Fibroblast of lung (primary cell): ENCODE measurements around the gene HTR3D. TPM values are rescaled to one million over a fixed set of nuclear protein-coding genes. Genes with fewer than 3 reads are reported as not detected.

Experiments
- DNase-seq, 2 donors: peaks; one replicate each; pipeline versions ENCODE4 v3.0.0 to v3.0.0-alpha.2; 2010; ENCODE audit warnings: low read depth in 2 of 2
- H2AFZ ChIP-seq: 2 replicates; pipeline ENCODE4 v1.5.1; 2012; ENCODE audit warnings: low read length, control low read depth, inconsistent platforms
- H3K27ac ChIP-seq: 2 replicates; pipeline ENCODE4 v1.5.1; 2011; ENCODE audit warnings: low read length, control low read depth; ENCODE audit not compliant: insufficient read depth
- H3K27me3 ChIP-seq: 2 replicates; pipeline ENCODE4 v1.5.1; 2011; ENCODE audit warnings: mild to moderate bottlenecking, low read length; ENCODE audit not compliant: control insufficient read depth, insufficient read depth
- H3K36me3 ChIP-seq: 2 replicates; pipeline ENCODE4 v1.5.1; 2011; ENCODE audit warnings: low read length; ENCODE audit not compliant: control insufficient read depth, insufficient read depth
- H3K4me1 ChIP-seq: 2 replicates; pipeline ENCODE4 v1.5.1; 2011; ENCODE audit warnings: low read length; ENCODE audit not compliant: control insufficient read depth, insufficient read depth; ENCODE audit errors: extremely low read depth
- H3K4me2 ChIP-seq: 2 replicates; pipeline ENCODE4 v1.5.1; 2011; ENCODE audit warnings: low read length, control low read depth; ENCODE audit not compliant: insufficient read depth; ENCODE audit errors: extremely low read depth
- H3K4me3 ChIP-seq, 4 experiments: fragments of 200-600 bp in 1 of 4; sonication (generic) in 1 of 4; replicated peaks in 1 of 4; 2 replicates each; pipeline ENCODE4 v1.5.1; 2011 to 2016; ENCODE audit warnings: low read length in 4 of 4, low read depth in 3 of 4, mild to moderate bottlenecking in 3 of 4, control low read depth in 2 of 4, inconsistent platforms in 1 of 4, mixed read lengths in 1 of 4; ENCODE audit not compliant: insufficient read depth in 1 of 4; ENCODE audit errors: control extremely low read depth in 1 of 4
- H3K79me2 ChIP-seq: 2 replicates; pipeline ENCODE4 v1.5.1; 2012; ENCODE audit warnings: mild to moderate bottlenecking, low read length, inconsistent platforms; ENCODE audit not compliant: control insufficient read depth, insufficient read depth
- H3K9ac ChIP-seq: 2 replicates; pipeline ENCODE4 v1.5.1; 2011; ENCODE audit warnings: mild to moderate bottlenecking, low read length, control low read depth; ENCODE audit not compliant: insufficient read depth
- H3K9me3 ChIP-seq: 2 replicates; pipeline ENCODE4 v1.5.1; 2012; ENCODE audit warnings: low read depth, low read length; ENCODE audit not compliant: control insufficient read depth, insufficient read depth
- H4K20me1 ChIP-seq: 2 replicates; pipeline ENCODE4 v1.5.1; 2011; ENCODE audit warnings: low read length; ENCODE audit not compliant: control insufficient read depth, insufficient read depth; ENCODE audit errors: extremely low read depth
- EZH2 ChIP-seq: IDR thresholded peaks from 2 replicates; pipeline ENCODE4 v1.5.1; 2012; ENCODE audit warnings: low read length, control low read depth, mild to moderate bottlenecking; ENCODE audit errors: missing control alignments
- polyA plus RNA-seq, 2 donors: library from polyadenylated mRNA; depleted of rRNA in 1 of 2; stranded (reverse) in 1 of 2; unstranded in 1 of 2; fragments of >200 nt; gene quantifications; 2 replicates each; pipeline ENCODE4 v1.2.1, GENCODE V29; 2011 to 2012; ENCODE audit warnings: missing spikeins in 1 of 2
- total RNA-seq: library from RNA; depleted of rRNA; stranded (reverse); fragments of >200 nt; gene quantifications from 2 replicates; pipeline ENCODE4 v1.2.1, GENCODE V29; 2014
- TF ChIP-seq, protein P1 (sequence below), 2 donors: IDR thresholded peaks in 1 of 2; conservative IDR thresholded peaks in 1 of 2; 1 replicate in 1 of 2; 2 replicates in 1 of 2; pipeline ENCODE4 v1.5.1; 2011 to 2012; ENCODE audit warnings: low read length in 2 of 2, control low read depth in 1 of 2, inconsistent platforms in 1 of 2, low read depth in 1 of 2, mild to moderate bottlenecking in 1 of 2

HTR3D gene
- total and polyA plus RNA-seq, 2 donors (not counting 1 experiment from before 2014, with no cell fraction given), result not detected

DNA sequence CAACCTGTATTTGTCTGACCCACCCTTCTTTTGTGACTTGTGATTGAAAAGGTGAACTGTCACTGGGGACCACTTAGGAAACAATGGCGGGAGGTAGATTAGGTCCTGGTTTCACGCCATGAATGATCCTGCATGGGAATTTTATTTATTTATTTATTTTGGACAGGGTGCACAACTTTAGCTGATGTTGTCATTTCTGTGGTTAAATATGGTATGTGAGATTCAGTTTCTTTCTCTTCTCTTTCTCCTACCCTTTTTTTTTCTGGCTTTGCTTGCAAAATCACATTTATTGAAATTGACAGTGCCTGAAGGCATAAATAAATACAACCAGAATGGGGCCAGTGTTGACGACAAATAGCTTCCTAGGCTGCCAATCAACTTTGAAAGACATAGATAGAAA is 47.3 kb downstream of the HTR3D start:
- Histone ChIP-seq H3K4me1 (no peaks in the 10 kb centered on the region), H3K9ac (no peak overlapping the region), H4K20me1 (no peaks in the 10 kb centered on the region), H3K9me3 (no peaks in the 10 kb centered on the region), H3K4me2 (no peak overlapping the region), H3K27me3 (no peaks in the 10 kb centered on the region), H3K4me3 (no peak overlapping the region), H2AFZ (no peak overlapping the region), H3K36me3 (no peaks in the 10 kb centered on the region), H3K79me2 (no peaks in the 10 kb centered on the region), H3K27ac (no peak overlapping the region)
- DNase-seq, result peak; percentile 33 to 36
- TF ChIP-seq, protein P1, sequence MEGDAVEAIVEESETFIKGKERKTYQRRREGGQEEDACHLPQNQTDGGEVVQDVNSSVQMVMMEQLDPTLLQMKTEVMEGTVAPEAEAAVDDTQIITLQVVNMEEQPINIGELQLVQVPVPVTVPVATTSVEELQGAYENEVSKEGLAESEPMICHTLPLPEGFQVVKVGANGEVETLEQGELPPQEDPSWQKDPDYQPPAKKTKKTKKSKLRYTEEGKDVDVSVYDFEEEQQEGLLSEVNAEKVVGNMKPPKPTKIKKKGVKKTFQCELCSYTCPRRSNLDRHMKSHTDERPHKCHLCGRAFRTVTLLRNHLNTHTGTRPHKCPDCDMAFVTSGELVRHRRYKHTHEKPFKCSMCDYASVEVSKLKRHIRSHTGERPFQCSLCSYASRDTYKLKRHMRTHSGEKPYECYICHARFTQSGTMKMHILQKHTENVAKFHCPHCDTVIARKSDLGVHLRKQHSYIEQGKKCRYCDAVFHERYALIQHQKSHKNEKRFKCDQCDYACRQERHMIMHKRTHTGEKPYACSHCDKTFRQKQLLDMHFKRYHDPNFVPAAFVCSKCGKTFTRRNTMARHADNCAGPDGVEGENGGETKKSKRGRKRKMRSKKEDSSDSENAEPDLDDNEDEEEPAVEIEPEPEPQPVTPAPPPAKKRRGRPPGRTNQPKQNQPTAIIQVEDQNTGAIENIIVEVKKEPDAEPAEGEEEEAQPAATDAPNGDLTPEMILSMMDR (conservative IDR thresholded peaks at IDR 0.05 in 1 of 2, IDR thresholded peaks at IDR 0.05 in 1 of 2; ENCODE audit: low read depth in 1 of 2, low read length in 2 of 2), result no peak
- TF ChIP-seq EZH2, result no peak

DNA sequence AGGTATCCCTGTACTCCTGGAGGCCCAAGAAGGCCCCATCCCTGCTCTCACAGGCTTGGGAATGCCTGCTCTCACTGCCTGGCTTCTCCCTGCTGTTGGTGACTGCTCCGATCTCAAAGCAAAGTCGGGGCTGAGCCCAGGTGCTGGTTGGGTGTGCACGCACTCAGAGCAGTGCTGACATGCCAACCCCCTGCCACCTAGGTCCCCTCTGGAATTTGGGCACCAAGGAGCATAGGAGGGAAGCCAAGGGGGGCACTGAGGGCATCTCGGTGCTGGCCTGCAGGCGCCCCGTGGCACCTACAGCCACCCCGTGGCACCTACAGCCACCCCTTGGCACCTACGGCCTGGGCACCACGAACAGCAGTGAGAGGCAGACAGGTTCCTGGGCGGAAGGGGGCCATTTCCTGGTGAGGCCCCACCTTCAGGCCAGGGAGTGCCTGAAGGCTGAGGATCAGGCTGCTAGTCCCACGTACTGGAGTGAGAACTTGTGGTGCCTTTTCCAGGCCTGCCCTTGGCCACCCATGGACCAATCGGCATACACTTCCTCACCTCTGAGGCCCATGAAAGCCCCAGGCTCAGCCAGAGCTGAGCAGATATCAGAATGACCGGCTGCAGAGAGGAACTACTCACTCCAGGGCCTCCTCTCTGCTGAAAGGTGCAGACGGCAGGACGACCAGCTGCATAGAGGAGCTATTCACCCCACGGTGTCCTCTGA is 49.7 kb downstream of the HTR3D start:
- Histone ChIP-seq H3K27me3 (no peaks in the 10 kb centered on the region), H3K4me3 (no peak overlapping the region), H3K4me1 (no peaks in the 10 kb centered on the region), H3K9ac (no peak overlapping the region), H2AFZ (no peak overlapping the region), H3K36me3 (no peaks in the 10 kb centered on the region), H3K79me2 (no peaks in the 10 kb centered on the region), H3K4me2 (no peak overlapping the region), H3K9me3 (no peaks in the 10 kb centered on the region), H3K27ac (no peak overlapping the region), H4K20me1 (no peaks in the 10 kb centered on the region)
- no peak for DNase-seq
- TF ChIP-seq, protein P1 (conservative IDR thresholded peaks at IDR 0.05 in 1 of 2, IDR thresholded peaks at IDR 0.05 in 1 of 2; ENCODE audit: low read depth in 1 of 2, low read length in 2 of 2), result no peak
- TF ChIP-seq EZH2, result no peak

DNA sequence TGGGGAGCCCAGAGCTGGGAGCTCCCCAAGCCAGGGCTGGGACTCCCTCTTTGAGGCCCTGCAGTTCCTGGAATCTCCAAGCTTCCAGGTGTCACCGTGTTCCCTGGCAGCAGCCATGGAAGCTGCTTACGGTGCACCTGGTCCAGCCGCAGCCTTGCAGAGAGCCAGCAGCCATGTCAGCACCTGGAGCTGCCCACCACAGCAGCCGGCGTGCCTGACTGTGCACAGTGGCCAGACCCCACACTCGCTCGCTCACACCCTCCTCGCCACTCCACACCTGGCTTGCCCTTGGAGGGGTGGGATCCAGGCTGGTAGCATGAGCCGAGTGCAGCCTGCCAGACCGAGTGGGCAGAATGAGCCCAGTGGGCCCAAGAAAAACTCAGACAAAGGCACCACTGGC is 50.5 kb downstream of the HTR3D start:
- Histone ChIP-seq H3K4me1 (no peaks in the 10 kb centered on the region), H4K20me1 (no peaks in the 10 kb centered on the region), H3K9me3 (no peaks in the 10 kb centered on the region), H2AFZ (no peak overlapping the region), H3K27ac (no peak overlapping the region), H3K79me2 (no peaks in the 10 kb centered on the region), H3K4me2 (no peak overlapping the region), H3K4me3 (no peak overlapping the region), H3K36me3 (no peaks in the 10 kb centered on the region), H3K9ac (no peak overlapping the region), H3K27me3 (no peaks in the 10 kb centered on the region)
- TF ChIP-seq, protein P1 (conservative IDR thresholded peaks at IDR 0.05 in 1 of 2, IDR thresholded peaks at IDR 0.05 in 1 of 2; ENCODE audit: low read depth in 1 of 2, low read length in 2 of 2), result no peak
- no peak for DNase-seq
